GM18511 (cell line): Measurements from ENCODE around the gene P3H2.

Source experiments
- ATAC-seq: cut with Tn5 transposase; IDR thresholded peaks from one replicate; pipeline ENCODE4 v1.9.1; 2021; ENCODE audit warnings: mild to moderate bottlenecking, moderate library complexity; ENCODE audit not compliant: unreplicated experiment

Gene P3H2

GRCh38 chr3:189907803-189908202 lies 212.9 kb downstream of the P3H2 start:
- ATAC-seq: no peak
